ENCODE results near the gene TRIM38. TPM values are rescaled to one million over a fixed set of nuclear protein-coding genes. Genes with fewer than 3 reads are reported as not detected.
"Not testable (repeated sequence)": the region's sequence is repeated elsewhere in the genome, so short reads cannot be mapped to it uniquely, and the experiment has no call there.

Gene TRIM38
- total RNA-seq, 1 donor from 2014 or later: 2.7 TPM

- ATAC-seq (peak; percentile 35), DNase-seq (ENCODE audit: missing footprints) (no peak)
- intact Hi-C loops (cut with DNase I): no loop called here
These were observed 973 bp downstream of the TRIM38 start for GRCh38 chr6:25963426-25964123.

DNA sequence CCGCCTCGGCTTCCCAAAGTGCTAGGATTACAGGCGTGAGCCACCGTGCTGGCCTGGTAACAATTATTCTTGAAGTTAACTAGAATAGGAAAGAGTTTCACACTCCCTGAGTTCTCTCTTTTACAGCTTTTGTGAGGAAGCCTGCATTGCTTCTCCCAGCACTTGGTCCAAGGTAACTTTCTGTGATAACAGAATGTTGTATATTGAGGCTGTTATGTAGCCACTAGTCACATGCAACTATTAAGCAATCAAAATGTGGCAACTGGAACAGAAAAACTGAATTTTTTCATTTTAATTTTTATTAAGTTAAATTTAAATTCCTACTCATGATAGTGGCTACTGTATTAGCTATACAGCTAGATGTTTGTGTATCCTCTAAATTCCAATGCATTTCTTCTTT lies 2.5 kb downstream of the TRIM38 start:
- intact Hi-C loops (cut with DNase I): no loop called here
- DNase-seq (ENCODE audit: missing footprints): no peak
- ATAC-seq: no peak

- intact Hi-C loops (cut with DNase I): no loop called here
- no peak for ATAC-seq
- DNase-seq (ENCODE audit: missing footprints): no peak
These were observed 4.1 kb downstream of the TRIM38 start for GRCh38 chr6:25966711-25967110.

GRCh38 chr6:25968769-25969168 lies 6.2 kb downstream of the TRIM38 start:
- intact Hi-C loops (cut with DNase I): no loop called here
- ATAC-seq (no peak), DNase-seq (ENCODE audit: missing footprints) (no peak)

- intact Hi-C loops (cut with DNase I): no loop called here
- DNase-seq (ENCODE audit: missing footprints) (no peak), ATAC-seq (no peak)
These were observed 8.7 kb downstream of the TRIM38 start for GRCh38 chr6:25971187-25971821.

GRCh38 chr6:25972128-25972527 lies 9.5 kb downstream of the TRIM38 start:
- intact Hi-C loops (cut with DNase I): no loop called here
- no peak for DNase-seq (ENCODE audit: missing footprints)
- ATAC-seq: no peak

DNA sequence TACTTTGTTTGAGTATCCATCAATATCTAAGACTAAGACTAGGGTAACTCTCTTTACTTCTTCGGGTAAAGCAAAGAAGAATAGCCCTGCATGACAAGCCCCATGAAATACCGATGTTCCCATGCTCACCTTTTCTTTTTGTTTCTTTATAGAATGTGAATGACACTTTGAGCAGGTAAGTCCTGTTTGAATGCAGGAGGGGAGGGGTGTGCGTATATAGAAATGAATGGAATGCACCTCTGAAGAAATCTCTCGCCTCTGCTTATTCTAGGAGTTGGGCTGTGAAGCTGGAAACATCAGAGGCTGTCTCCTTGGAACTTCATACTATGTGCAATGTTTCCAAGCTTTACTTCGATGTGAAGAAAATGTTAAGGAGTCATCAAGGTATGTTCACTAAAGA lies 10.3 kb downstream of the TRIM38 start:
- DNase-seq (ENCODE audit: missing footprints) (no peak), ATAC-seq (no peak)
- intact Hi-C loops (cut with DNase I): no loop called here

GRCh38 chr6:25973923-25974555 lies 11.4 kb downstream of the TRIM38 start:
- intact Hi-C loops (cut with DNase I): no loop called here
- no peak for ATAC-seq
- DNase-seq (ENCODE audit: missing footprints): no peak

DNA sequence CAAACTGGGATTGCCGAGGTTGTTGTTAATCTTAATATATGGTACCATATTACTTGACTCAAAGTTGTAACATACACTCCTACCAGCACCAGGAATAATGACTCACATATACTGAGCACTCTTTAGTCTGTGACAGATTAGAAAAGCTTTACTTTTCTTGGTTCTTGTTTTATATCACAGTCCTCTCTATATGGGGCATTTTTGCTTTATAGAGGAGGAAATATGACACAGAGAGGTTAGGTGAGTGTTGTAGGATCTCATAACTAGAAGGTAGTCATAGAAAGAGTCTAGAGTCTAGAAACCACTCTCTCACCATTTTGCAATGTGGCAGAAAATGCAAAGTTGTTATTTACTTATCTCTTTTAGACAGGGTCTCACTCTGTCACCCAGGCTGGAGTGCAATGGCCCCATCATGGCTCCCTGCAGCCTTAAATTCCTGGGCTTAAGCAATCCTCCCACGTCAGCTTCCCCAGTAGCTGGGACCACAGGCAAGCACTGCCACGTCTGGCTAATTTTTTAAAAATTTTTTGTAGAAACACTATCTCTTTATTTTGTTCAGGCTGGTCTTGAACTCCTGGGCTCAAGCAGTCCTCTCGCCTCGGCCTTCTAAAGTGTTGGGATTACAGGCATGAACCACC lies 13.4 kb downstream of the TRIM38 start:
- DNase-seq (ENCODE audit: missing footprints): no peak
- intact Hi-C loops (cut with DNase I): no loop called here
- ATAC-seq: no peak

- ATAC-seq (no peak), DNase-seq (ENCODE audit: missing footprints) (no peak)
- intact Hi-C loops (cut with DNase I): no loop called here
These were observed 18.3 kb downstream of the TRIM38 start for GRCh38 chr6:25980935-25981334.

- DNase-seq (ENCODE audit: missing footprints) (no peak), ATAC-seq (no peak)
- intact Hi-C loops (cut with DNase I): no loop called here
These were observed 19.1 kb downstream of the TRIM38 start for GRCh38 chr6:25981568-25982263.

- no peak for DNase-seq (ENCODE audit: missing footprints)
- no peak for ATAC-seq
- intact Hi-C loops (cut with DNase I): no loop called here
These were observed 21.7 kb downstream of the TRIM38 start for GRCh38 chr6:25984265-25984664.

GRCh38 chr6:25987845-25988244 lies 25.2 kb downstream of the TRIM38 start:
- DNase-seq (ENCODE audit: missing footprints) (no peak), ATAC-seq (no peak)
- intact Hi-C loops (cut with DNase I): no loop called here

GRCh38 chr6:25990172-25990873 lies 27.7 kb downstream of the TRIM38 start:
- DNase-seq (ENCODE audit: missing footprints) (no peak), ATAC-seq (no peak)
- intact Hi-C loops (cut with DNase I): loop anchor here (5.0 kb wide), 1 partner anchor 268 kb away; no protein-coding TSS in a partner anchor

GRCh38 chr6:25991785-25992412 lies 29.3 kb downstream of the TRIM38 start:
- intact Hi-C loops (cut with DNase I): loop anchor here (5.0 kb wide), 1 partner anchor 270 kb away; no protein-coding TSS in a partner anchor
- peak; percentile 74 for ATAC-seq
- peak; percentile 92 for DNase-seq (ENCODE audit: missing footprints)

GRCh38 chr6:25992413-25993340 lies 30.1 kb downstream of the TRIM38 start:
- DNase-seq (ENCODE audit: missing footprints) (peak; percentile 98), ATAC-seq (peak; percentile 97)
- intact Hi-C loops (cut with DNase I): loop anchor here (5.0 kb wide), 1 partner anchor 270 kb away; no protein-coding TSS in a partner anchor

GRCh38 chr6:25993341-25993684 lies 30.7 kb downstream of the TRIM38 start:
- DNase-seq (ENCODE audit: missing footprints); ATAC-seq: not testable (repeated sequence)
- intact Hi-C loops (cut with DNase I): loop anchor here (5.0 kb wide), 1 partner anchor 271 kb away; no protein-coding TSS in a partner anchor

Measured in Right ventricle myocardium inferior (tissue), 1 donor.